Mesothelial cell of epicardium (in vitro differentiated cells): ENCODE data around the gene CDC14C. TPM values are rescaled to one million over a fixed set of nuclear protein-coding genes. Genes with fewer than 3 reads are reported as not detected.

Experiments
- DNase-seq, 2 experiments: peaks; one replicate each; pipeline ENCODE4 v3.0.0; 2021; ENCODE audit warnings: low spot score in 2 of 2; ENCODE audit not compliant: unreplicated experiment in 2 of 2
- H3K27ac Mint-ChIP-seq: 2 replicates; pipeline ENCODE4 v1.8.0; 2021; ENCODE audit warnings: mixed read lengths
- H3K27me3 Mint-ChIP-seq: 2 replicates; pipeline ENCODE4 v1.8.0; 2021; ENCODE audit warnings: low read depth, mixed read lengths
- H3K36me3 Mint-ChIP-seq: 2 replicates; pipeline ENCODE4 v1.8.0; 2021; ENCODE audit warnings: mixed read lengths
- H3K4me1 Mint-ChIP-seq: 2 replicates; pipeline ENCODE4 v1.8.0; 2021; ENCODE audit warnings: mixed read lengths
- H3K4me3 Mint-ChIP-seq: 2 replicates; pipeline ENCODE4 v1.8.0; 2021; ENCODE audit warnings: mild to moderate bottlenecking, moderate library complexity, mixed read lengths
- H3K9me3 Mint-ChIP-seq: 2 replicates; pipeline ENCODE4 v1.8.0; 2021; ENCODE audit warnings: mixed read lengths
- CTCF ChIP-seq: fragments of 200-600 bp; sonication (generic); IDR thresholded peaks from one replicate; pipeline ENCODE4 v1.5.0; 2021; ENCODE audit warnings: antibody characterized with exemption; ENCODE audit not compliant: unreplicated experiment
- total RNA-seq: library from RNA; stranded (reverse); gene quantifications from 3 replicates; pipeline ENCODE4 v1.2.1, GENCODE V29; 2021

The CDC14C gene
- total RNA-seq, 1 donor from 2014 or later, result 0.07 TPM

- no peak overlapping the region for H3K4me3 Mint-ChIP-seq
- no peaks in the 10 kb centered on the region for H3K4me1 Mint-ChIP-seq
- no peak for DNase-seq
- H3K36me3 Mint-ChIP-seq, result no peaks in the 10 kb centered on the region
- TF ChIP-seq CTCF, result no peak
- no peak overlapping the region for H3K27ac Mint-ChIP-seq
- H3K9me3 Mint-ChIP-seq, result no peaks in the 10 kb centered on the region
- peaks cover 27% of the 10 kb centered on the region for H3K27me3 Mint-ChIP-seq
Measured at GRCh38 chr7:48976850-48977249, 52.5 kb downstream of the CDC14C start.
